ENCODE results near the gene ACACA. TPM values are rescaled to one million over a fixed set of nuclear protein-coding genes. Genes with fewer than 3 reads are reported as not detected.
"Not testable (repeated sequence)": the region's sequence is repeated elsewhere in the genome, so short reads cannot be mapped to it uniquely, and the experiment has no call there.

Gene ACACA
- total RNA-seq, 4 donors from 2014 or later, result 40.5 to 64.1 (median 51.8) TPM

DNA sequence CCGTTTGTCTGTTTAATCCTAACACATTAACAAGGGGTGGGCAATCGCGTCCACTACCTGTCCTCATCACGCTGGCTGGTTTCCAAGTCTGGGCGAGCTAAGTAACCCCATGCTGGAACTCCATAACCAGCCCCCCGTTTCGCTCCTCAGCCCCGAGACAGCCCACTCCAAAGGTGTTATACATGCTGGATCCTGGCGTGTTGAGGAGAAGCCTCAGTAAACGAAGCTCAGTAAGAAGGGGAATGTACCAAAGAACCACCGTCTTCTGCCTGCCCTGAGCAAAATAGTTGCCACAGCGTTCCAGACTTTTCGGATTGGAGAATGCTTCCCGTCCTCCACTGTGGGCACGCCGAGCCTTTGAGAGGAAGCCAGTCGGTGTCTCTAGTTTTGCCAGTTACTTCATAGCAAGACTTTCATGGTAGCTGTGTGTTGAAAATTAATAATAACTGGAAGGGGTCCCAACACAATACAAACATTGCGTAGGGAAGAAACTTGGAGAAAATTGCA, 46.9 kb downstream of the ACACA start:
- no peaks in the 10 kb centered on the region for H3K27me3 ChIP-seq
- peaks cover 0 to 31% (median 7%) of the 10 kb centered on the region in 3 donors for H3K4me1 ChIP-seq
- no peak for TF ChIP-seq POLR2A (IDR thresholded peaks at IDR 0.05)
- no peak for TF ChIP-seq POLR2AphosphoS5 (IDR thresholded peaks at IDR 0.05)
- TF ChIP-seq, protein P1, sequence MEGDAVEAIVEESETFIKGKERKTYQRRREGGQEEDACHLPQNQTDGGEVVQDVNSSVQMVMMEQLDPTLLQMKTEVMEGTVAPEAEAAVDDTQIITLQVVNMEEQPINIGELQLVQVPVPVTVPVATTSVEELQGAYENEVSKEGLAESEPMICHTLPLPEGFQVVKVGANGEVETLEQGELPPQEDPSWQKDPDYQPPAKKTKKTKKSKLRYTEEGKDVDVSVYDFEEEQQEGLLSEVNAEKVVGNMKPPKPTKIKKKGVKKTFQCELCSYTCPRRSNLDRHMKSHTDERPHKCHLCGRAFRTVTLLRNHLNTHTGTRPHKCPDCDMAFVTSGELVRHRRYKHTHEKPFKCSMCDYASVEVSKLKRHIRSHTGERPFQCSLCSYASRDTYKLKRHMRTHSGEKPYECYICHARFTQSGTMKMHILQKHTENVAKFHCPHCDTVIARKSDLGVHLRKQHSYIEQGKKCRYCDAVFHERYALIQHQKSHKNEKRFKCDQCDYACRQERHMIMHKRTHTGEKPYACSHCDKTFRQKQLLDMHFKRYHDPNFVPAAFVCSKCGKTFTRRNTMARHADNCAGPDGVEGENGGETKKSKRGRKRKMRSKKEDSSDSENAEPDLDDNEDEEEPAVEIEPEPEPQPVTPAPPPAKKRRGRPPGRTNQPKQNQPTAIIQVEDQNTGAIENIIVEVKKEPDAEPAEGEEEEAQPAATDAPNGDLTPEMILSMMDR (IDR thresholded peaks at IDR 0.05), result no peak
- no peak for TF ChIP-seq EP300 (IDR thresholded peaks at IDR 0.05)
- H3K9me3 ChIP-seq, result no peaks in the 10 kb centered on the region
- no peaks in the 10 kb centered on the region for H3K36me3 ChIP-seq
- 2 to 33% methylated on average over 1 to 9 of the region's 18 CpGs for WGBS, 2 donors (ENCODE audit: low coverage in 1 of 2)
- peak overlapping the region; percentile 89 to 93 (median 90) for H3K27ac ChIP-seq
- H3K4me3 ChIP-seq, result peak overlapping the region; percentile 49 to 88
- ATAC-seq, result no peak

DNA sequence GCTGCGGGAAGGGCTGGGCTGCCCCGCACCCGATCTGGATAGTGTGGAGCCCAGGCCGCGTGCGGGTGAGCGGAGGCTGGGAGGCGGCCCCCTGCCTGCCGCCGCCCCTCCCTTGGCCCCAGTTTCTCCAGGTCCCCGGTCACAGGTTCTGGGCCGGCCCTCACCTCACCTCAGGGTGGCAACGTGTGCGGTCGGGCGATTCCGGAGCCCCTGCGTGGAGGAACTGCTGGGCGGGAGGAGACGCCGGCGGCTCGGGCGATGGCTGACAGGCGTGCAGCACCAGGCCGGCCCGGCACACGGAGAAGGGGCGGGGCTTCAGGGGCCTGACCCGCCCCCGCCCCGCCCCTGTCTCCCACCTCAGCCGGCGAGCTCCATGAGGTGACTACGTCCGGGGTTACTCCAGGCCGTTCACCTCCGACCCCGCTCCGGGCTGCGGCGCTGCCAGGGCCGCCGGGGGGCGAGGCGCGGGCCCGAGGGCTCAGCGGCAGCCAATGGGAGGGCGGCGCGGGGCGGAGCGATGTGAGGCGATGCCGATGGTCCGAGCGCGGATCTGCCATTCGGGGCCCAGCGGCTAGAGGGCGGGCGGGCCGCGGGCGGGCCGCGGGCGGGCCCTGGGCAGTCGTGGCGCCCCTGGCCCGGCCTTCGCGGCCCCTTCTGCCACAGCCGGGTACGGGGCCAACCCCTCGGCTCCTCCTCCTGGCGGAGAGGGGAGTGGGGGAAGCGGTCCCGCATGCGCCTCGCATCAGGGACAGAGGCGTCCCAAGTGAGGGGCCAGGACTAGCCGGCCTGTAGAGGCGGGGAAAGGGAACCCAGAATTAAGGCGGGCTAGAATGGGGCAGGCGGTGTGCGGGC, 47.6 kb downstream of the ACACA start:
- H3K27ac ChIP-seq, result peak overlapping the region; percentile 89 to 93 (median 90)
- no peaks in the 10 kb centered on the region for H3K27me3 ChIP-seq
- peak; percentile 98 for ATAC-seq
- peak overlapping the region; percentile 49 to 88 for H3K4me3 ChIP-seq
- whole genome bisulfite sequencing, 2 donors (ENCODE audit: low coverage in 1 of 2), result no CpG with 5 or more reads among the region's 88 CpGs
- TF ChIP-seq EP300 (IDR thresholded peaks at IDR 0.05) (no peak), POLR2A (IDR thresholded peaks at IDR 0.05) (peak; percentile 74 to 80), POLR2AphosphoS5 (IDR thresholded peaks at IDR 0.05) (peak; percentile 43)
- TF ChIP-seq, protein P1 (IDR thresholded peaks at IDR 0.05), result peak in 3 of 4 experiments; percentile 48 to 60 (median 53)
- H3K36me3 ChIP-seq, result no peaks in the 10 kb centered on the region
- peaks cover 0 to 31% (median 7%) of the 10 kb centered on the region in 3 donors for H3K4me1 ChIP-seq
- no peaks in the 10 kb centered on the region for H3K9me3 ChIP-seq

DNA sequence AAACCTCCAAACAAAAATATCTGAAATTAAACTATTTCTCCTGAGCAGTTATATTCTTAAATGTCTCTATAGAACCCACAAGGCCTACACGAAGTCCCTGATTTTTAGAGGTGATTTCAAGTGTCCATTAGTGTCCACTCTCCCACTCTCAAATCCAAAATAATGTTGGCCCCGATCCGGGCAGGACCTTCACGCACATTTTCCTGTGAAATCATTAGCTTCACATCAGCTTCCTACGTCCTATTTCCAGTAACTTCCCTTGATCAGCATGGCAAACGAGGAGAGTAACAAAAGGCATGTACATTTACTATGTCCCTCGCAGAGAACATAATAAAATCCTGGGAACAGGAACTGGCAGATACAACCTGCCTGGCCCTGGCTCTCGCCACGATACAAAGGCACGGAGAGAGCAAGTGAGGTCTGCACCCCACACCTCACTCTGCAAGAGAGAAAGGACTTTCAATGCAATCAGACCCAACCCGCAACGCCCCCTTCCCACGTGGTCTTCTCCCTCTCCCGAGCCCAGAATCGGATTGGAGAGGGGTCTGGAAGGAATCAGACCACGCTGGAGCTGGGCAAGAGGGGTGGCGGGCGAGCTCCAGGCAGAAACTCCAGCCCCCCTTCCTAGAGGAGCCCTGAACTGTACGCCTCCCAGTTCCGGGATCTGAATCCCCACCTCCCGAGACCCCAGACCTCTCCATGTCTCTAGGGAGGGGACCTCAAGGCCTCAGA, 48.4 kb downstream of the ACACA start:
- Histone ChIP-seq H3K4me3 (peak overlapping the region; percentile 49 to 88), H3K27me3 (no peaks in the 10 kb centered on the region), H3K9me3 (no peaks in the 10 kb centered on the region), H3K27ac (peak overlapping the region; percentile 43 to 93 (median 90)), H3K4me1 (peaks cover 0 to 31% (median 7%) of the 10 kb centered on the region in 3 donors), H3K36me3 (peaks cover 0 to 3% of the 10 kb centered on the region in 2 donors)
- peak; percentile 0 for ATAC-seq
- 0 to 2% methylated on average over 7 to 10 of the region's 21 CpGs for WGBS, 2 donors (ENCODE audit: low coverage in 1 of 2)
- TF ChIP-seq, protein P1 (IDR thresholded peaks at IDR 0.05), result no peak
- TF ChIP-seq POLR2AphosphoS5 (IDR thresholded peaks at IDR 0.05) (no peak), EP300 (IDR thresholded peaks at IDR 0.05) (no peak), POLR2A (IDR thresholded peaks at IDR 0.05) (no peak)

DNA sequence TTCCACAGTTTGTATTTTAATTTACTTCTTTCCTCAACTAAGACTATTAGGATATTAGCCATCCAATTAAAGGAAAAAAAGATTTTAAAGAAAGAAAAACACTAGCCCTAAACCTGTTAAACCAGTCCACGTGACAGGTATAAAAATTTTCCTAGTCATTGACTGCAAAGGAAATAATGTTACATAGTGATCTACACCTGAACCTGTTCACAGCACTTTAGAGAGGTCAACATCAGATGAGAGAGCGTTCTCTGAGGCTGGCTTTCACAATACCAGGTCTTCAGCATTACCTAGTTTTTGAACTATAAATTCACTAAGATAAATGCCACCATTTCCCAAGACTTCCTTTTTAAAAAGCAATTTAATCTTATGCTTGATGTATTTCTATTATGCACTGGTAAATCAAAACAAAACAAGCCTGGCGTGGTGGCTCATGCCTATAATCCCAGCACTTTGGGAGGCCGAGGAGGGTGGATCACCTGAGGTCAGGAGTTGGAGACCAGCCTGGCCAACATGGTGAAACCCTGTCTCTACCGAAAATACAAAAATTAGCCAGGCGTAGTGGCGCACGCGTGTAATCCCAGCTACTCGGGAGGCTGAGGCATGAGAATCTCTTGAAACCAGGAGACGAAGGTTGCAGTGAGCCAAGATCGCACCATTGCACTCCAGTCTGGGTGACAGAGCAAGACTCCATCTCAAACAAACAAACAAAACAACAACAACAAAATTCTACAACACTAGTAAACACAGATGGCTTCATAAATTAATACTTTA, 49.7 kb downstream of the ACACA start:
- WGBS, 2 donors (ENCODE audit: low coverage in 1 of 2), result 85 to 96% methylated on average over 4 to 11 of the region's 12 CpGs
- Histone ChIP-seq H3K4me1 (peaks cover 0 to 31% (median 7%) of the 10 kb centered on the region in 3 donors), H3K27ac (peak overlapping the region in 1 of 4 donors; percentile 93)
- not testable (repeated sequence) for H3K9me3 ChIP-seq, H3K36me3 ChIP-seq, H3K27me3 ChIP-seq, H3K4me3 ChIP-seq, ATAC-seq

DNA sequence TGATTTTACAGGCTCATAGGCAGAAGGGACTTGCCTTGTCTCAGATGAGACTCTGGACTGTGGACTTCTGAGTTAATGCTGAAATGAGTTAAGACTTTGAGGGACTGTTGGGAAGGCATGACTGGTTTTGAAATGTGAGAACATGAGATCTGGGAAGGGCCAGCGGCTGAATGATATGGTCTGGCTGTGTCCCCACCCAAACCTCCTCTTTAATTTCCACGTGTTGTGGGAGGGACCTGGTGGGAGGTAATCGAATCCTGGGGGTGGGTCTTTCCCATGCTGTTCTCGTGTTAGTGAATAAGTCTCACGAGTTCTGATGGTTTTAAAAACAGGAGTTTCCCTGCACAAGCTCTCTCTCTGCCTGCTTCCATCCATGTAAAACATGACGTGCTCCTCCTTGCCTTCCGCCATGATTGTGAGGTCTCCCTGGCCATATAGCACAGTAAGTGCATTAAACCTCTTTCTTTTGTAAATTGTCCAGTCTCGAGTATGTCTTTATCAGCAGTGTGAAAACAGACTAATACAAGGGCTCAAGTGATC, 59.7 kb downstream of the ACACA start:
- WGBS, 2 donors (ENCODE audit: low coverage in 1 of 2), result 89 to 96% methylated on average over 8 of the region's 8 CpGs
- H3K27me3 ChIP-seq, H3K4me3 ChIP-seq, H3K4me1 ChIP-seq, H3K27ac ChIP-seq, ATAC-seq, H3K36me3 ChIP-seq, H3K9me3 ChIP-seq: not testable (repeated sequence)
